Fibroblast of mammary gland (primary cell): ENCODE results near the gene LHFPL2.

Experiments used
- DNase-seq: peaks from one replicate; pipeline ENCODE4 v3.0.0-alpha.2; 2010; ENCODE audit warnings: low read depth
- H3K4me3 ChIP-seq: 2 replicates; pipeline ENCODE4 v1.5.1; 2011; ENCODE audit warnings: low read depth, mild to moderate bottlenecking, low read length, moderate library complexity; ENCODE audit not compliant: control insufficient read depth
- TF ChIP-seq, protein P1 (sequence below): conservative IDR thresholded peaks from 2 replicates; pipeline ENCODE4 v1.5.1; 2011; ENCODE audit warnings: low read depth, low read length, inconsistent platforms; ENCODE audit not compliant: control insufficient read depth, insufficient read depth

Gene LHFPL2

DNA sequence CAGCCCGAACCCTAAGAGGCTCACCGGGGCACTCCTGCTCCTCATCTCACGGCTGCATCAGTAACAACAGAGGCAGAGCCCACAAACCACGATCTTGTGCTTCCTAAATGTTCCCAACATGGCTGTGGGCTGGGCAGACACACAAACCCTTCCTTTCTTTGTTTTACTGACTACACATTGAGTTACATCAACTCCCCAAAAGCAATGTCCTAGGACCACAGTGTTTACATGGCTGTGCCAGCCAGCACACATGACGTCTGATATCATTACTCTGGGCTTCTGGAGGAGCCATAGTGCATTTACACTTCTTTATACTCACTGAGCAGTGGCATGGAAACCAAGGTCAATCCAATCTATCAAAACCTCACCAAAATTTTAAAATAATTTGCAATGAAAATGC lies 101.4 kb downstream of the LHFPL2 start:
- H3K4me3 ChIP-seq = no peak overlapping the region
- TF ChIP-seq, protein P1, sequence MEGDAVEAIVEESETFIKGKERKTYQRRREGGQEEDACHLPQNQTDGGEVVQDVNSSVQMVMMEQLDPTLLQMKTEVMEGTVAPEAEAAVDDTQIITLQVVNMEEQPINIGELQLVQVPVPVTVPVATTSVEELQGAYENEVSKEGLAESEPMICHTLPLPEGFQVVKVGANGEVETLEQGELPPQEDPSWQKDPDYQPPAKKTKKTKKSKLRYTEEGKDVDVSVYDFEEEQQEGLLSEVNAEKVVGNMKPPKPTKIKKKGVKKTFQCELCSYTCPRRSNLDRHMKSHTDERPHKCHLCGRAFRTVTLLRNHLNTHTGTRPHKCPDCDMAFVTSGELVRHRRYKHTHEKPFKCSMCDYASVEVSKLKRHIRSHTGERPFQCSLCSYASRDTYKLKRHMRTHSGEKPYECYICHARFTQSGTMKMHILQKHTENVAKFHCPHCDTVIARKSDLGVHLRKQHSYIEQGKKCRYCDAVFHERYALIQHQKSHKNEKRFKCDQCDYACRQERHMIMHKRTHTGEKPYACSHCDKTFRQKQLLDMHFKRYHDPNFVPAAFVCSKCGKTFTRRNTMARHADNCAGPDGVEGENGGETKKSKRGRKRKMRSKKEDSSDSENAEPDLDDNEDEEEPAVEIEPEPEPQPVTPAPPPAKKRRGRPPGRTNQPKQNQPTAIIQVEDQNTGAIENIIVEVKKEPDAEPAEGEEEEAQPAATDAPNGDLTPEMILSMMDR = no peak

DNA sequence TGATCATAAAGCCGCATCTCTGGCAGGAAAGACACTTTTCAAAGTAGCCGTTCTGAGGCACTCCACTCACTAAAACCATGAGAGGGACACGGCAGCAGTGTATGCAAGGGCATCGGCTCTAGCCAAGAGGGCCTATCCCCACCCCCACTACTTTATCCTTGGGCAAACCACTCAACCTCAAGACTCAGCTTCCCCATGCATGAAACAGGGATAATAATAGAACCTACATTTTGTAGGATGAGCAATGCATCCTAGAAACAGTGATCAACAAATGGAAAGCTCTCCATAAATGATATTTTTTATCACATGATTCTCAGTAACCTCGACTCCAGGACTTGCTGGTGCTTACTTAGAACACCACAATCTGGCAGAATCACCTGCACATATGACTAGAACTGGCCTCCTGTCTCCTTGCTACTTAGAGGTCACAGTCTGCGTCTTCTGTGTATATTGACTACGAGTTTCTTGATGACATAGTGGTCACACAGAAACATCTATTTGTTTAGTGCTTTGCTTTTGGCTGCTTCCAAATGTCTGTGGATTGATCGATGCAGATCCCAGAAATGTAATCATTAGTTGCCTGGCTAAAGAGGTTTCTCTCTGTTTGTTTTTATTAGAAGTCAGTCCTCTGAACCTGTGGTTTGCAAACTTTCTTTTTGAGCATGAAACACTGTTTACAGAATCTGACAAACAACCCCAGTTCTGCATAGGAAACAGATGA lies 102.1 kb downstream of the LHFPL2 start:
- no peak for DNase-seq
- TF ChIP-seq, protein P1 = no peak
- H3K4me3 ChIP-seq = no peak overlapping the region

More for the DNA sequence above, 101.4 kb downstream of the LHFPL2 start:
- DNase-seq = peak; percentile 75

DNA sequence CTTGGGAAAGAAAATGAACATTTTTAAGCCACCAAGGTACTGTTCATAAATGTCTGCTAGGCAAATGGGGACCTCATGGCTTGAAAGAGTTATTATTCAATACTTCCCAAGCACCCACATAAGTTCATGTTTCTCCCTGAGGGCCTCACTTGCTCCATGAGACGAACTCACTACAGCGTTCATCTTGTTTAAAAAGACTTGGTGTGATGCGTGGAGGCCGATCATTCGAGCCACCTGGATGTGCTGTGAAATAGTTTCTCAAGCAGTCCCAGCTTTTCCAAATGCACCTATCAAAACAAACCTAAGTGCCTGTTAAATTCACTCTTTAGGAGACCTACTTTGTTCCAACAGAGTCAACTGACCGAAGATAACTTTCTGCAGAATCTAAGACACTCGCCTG lies 103.2 kb downstream of the LHFPL2 start:
- DNase-seq = no peak
- TF ChIP-seq, protein P1 = no peak
- H3K4me3 ChIP-seq = no peak overlapping the region

DNA sequence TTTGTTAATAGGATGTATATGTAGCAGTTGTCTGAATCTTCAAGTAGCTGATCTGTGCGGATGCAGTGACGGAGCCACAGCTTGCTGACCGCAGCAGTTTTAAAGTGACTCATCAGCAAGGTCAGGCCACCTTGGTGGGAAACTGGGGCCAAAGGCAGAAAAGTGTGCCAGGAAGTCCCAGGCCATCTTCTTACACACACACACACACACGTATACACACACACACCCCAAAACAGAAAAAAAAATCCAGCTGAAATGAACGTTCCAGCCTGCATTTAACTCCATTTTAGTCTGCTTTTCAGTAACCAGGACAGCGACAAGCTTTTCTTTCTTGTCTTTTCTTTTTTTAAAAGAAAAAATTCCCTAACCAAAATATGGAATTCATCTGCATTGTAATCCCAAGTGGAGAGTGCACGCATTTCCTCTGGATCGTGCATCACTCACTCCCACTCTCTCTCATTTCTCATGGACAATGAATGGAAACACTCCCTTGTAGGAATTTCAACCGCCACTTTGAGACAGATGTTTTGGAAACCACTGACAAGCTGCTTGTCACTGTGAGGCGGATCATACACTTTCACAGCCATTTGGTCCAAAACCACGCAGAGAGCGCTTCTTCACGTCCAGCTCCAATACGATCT lies 103.9 kb downstream of the LHFPL2 start:
- H3K4me3 ChIP-seq = no peak overlapping the region
- TF ChIP-seq, protein P1 = no peak
- DNase-seq = peak; percentile 95

DNA sequence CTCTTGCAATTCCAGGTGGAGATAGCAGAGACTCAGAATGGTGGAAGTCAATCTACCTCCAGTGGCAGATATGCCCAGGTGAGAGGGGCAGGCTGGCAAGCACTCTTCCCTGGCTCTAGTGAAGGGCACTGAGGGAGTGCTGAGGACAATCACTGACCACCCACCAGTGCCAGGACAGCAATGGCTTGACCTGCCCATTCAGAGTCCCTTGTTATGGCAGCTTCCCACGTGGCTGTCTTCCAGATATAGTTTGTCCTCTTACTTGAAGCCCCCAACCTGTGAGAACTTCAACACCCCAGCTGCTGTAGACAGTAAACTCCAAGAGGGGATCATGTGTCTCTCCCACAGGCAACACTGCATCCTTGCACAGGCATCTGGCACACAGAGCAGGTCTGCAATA lies 104.7 kb downstream of the LHFPL2 start:
- TF ChIP-seq, protein P1 = no peak
- no peak for DNase-seq
- H3K4me3 ChIP-seq = no peak overlapping the region

DNA sequence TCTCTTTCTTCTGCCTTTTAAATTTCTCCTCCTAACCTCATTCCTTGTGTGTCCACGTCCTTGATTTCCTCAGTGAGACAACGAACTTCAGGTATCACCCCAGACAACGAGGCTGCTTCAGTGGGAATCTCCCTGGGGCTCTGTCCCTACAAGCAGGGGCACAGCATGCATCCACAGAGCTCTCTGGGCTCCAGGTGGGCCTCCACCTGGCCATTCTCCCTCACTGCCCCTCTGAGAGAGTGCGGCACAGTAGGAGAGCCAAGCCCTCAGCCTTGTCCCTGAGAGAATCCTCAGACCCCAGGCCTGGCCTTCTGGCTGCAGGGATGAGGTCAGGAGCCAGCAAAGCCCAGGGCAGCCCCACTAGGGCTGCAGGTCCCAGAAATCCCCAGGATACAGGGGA lies 105.3 kb downstream of the LHFPL2 start:
- TF ChIP-seq, protein P1 = no peak
- no peak overlapping the region for H3K4me3 ChIP-seq
- DNase-seq = no peak

DNA sequence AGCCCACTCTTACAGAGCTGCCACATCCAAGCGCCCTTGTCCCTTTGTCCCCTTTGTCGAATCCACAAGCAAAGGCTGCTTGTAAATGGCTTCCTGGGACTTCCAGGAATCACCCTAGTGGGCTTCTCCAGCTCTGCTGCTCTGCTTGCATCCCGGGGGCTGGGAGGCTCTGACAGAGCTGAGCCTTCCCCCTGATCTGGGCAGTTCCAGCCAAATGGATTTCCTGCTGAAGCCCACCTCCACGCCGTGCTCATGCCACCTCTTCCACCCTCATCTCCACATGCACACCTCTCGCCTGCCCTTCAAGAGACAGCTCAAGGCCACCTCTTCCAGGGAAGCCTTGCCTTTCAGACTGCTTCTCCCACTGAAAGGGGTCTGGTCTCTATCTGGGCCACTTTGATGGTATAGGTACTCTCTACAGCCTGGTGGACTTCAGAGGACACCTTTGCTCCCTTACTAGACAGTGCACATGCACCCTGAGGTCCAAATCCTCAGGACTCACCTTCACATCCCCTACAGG lies 106.2 kb downstream of the LHFPL2 start:
- DNase-seq = no peak
- no peak overlapping the region for H3K4me3 ChIP-seq
- TF ChIP-seq, protein P1 = no peak
